DOHH2 (cell line): Measurements from ENCODE around the gene IGFALS.

Source experiments
- H3F3A ChIP-seq: fragments of 200-600 bp; sonication (generic), shearing (Covaris generic); 2 replicates; pipeline ENCODE4 v1.6.0; 2016; ENCODE audit warnings: antibody characterized with exemption, mild to moderate bottlenecking; ENCODE audit not compliant: control insufficient read depth, insufficient read depth
- H3K27ac ChIP-seq: fragments of 200-600 bp; sonication (generic); 2 replicates; pipeline ENCODE4 v1.5.1; 2014; ENCODE audit warnings: low read depth, mild to moderate bottlenecking, low read length, moderate library complexity
- H3K27me3 ChIP-seq: fragments of 200-600 bp; sonication (generic); 2 replicates; pipeline ENCODE4 v1.6.1; 2014; ENCODE audit warnings: mild to moderate bottlenecking, low read length, mixed read lengths; ENCODE audit not compliant: control insufficient read depth
- H3K36me3 ChIP-seq: fragments of 200-600 bp; sonication (generic); 2 replicates; pipeline ENCODE4 v1.6.1; 2014; ENCODE audit warnings: mild to moderate bottlenecking, low read length, moderate library complexity, mixed read lengths; ENCODE audit not compliant: control insufficient read depth
- H3K4me1 ChIP-seq: fragments of 200-600 bp; sonication (generic); 2 replicates; pipeline ENCODE4 v1.6.1; 2014; ENCODE audit warnings: mild to moderate bottlenecking, low read length, mixed read lengths; ENCODE audit not compliant: control insufficient read depth
- H3K4me2 ChIP-seq: fragments of 200-600 bp; sonication (generic); 2 replicates; pipeline ENCODE4 v1.6.0; 2014; ENCODE audit warnings: mild to moderate bottlenecking, low read length, moderate library complexity
- H3K4me3 ChIP-seq: fragments of 200-600 bp; sonication (generic); 2 replicates; pipeline ENCODE4 v1.5.1; 2014; ENCODE audit warnings: mild to moderate bottlenecking, low read length, mixed read lengths
- H3K79me2 ChIP-seq: fragments of 200-600 bp; sonication (generic); 2 replicates; pipeline ENCODE4 v1.6.1; 2014; ENCODE audit warnings: mild to moderate bottlenecking, low read length, mixed read lengths; ENCODE audit not compliant: control insufficient read depth
- H3K9me2 ChIP-seq: fragments of 200-600 bp; sonication (generic); replicated peaks from 2 replicates; pipeline ENCODE4 v1.6.1; 2014; ENCODE audit warnings: mild to moderate bottlenecking, low read length, mixed read lengths; ENCODE audit not compliant: control insufficient read depth
- H3K9me3 ChIP-seq: fragments of 200-600 bp; sonication (generic); 2 replicates; pipeline ENCODE4 v1.6.1; 2014; ENCODE audit warnings: antibody characterized with exemption, low read length, mixed read lengths; ENCODE audit not compliant: control insufficient read depth, insufficient read depth
- H4K20me1 ChIP-seq: fragments of 200-600 bp; sonication (generic); 2 replicates; pipeline ENCODE4 v1.6.0; 2014; ENCODE audit warnings: low read depth, mild to moderate bottlenecking, antibody characterized with exemption, low read length, moderate library complexity; ENCODE audit not compliant: control insufficient read depth, insufficient read depth
- EZH2phosphoT487 ChIP-seq: fragments of 200-600 bp; sonication (generic); IDR thresholded peaks from 2 replicates; pipeline ENCODE4 v1.6.1; 2017; ENCODE audit warnings: borderline replicate concordance, mild to moderate bottlenecking, antibody characterized with exemption, low read length, moderate library complexity, mixed read lengths
- TF ChIP-seq, protein P1 (sequence below): fragments of 200-600 bp; sonication (generic); IDR thresholded peaks from one replicate; pipeline ENCODE4 v1.5.1; 2014; ENCODE audit warnings: antibody characterized with exemption, mild to moderate bottlenecking, low read depth, low read length; ENCODE audit not compliant: poor library complexity, severe bottlenecking

IGFALS gene

DNA sequence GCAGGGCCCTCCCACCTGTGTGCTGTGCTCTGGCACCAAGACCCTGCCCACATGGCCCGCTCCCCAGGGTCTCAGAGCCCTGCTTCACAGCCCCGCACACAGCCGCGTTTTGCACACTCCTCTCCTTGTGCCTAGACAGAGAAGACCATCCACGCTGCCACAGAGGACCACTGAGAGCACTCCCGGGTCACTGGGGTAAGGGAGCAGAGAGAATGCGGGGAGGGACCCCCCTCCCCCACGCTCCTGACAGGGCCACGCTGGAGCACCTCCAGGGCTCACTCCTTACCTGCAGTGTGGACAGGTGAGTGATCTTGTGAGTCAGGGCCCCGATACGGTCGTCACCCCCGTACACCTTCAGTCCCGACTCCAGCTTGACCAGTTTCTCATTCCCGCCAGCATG, 26.1 kb upstream of the IGFALS start:
- H3K4me2 ChIP-seq, result no peak overlapping the region
- H3K9me3 ChIP-seq, result no peaks in the 10 kb centered on the region
- no peak overlapping the region for H3K4me3 ChIP-seq
- H3K27ac ChIP-seq, result no peak overlapping the region
- no peaks in the 10 kb centered on the region for H3K4me1 ChIP-seq
- H3K79me2 ChIP-seq, result no peaks in the 10 kb centered on the region
- H4K20me1 ChIP-seq, result no peaks in the 10 kb centered on the region
- no peaks in the 10 kb centered on the region for H3K9me2 ChIP-seq
- H3F3A ChIP-seq, result 0 out of 2 replicates have a peak, but pooled peaks cover 5% of the 10 kb centered on the region
- H3K27me3 ChIP-seq, result no peaks in the 10 kb centered on the region
- H3K36me3 ChIP-seq, result no peaks in the 10 kb centered on the region
- TF ChIP-seq, protein P1, sequence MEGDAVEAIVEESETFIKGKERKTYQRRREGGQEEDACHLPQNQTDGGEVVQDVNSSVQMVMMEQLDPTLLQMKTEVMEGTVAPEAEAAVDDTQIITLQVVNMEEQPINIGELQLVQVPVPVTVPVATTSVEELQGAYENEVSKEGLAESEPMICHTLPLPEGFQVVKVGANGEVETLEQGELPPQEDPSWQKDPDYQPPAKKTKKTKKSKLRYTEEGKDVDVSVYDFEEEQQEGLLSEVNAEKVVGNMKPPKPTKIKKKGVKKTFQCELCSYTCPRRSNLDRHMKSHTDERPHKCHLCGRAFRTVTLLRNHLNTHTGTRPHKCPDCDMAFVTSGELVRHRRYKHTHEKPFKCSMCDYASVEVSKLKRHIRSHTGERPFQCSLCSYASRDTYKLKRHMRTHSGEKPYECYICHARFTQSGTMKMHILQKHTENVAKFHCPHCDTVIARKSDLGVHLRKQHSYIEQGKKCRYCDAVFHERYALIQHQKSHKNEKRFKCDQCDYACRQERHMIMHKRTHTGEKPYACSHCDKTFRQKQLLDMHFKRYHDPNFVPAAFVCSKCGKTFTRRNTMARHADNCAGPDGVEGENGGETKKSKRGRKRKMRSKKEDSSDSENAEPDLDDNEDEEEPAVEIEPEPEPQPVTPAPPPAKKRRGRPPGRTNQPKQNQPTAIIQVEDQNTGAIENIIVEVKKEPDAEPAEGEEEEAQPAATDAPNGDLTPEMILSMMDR, result no peak
- TF ChIP-seq EZH2phosphoT487, result no peak

DNA sequence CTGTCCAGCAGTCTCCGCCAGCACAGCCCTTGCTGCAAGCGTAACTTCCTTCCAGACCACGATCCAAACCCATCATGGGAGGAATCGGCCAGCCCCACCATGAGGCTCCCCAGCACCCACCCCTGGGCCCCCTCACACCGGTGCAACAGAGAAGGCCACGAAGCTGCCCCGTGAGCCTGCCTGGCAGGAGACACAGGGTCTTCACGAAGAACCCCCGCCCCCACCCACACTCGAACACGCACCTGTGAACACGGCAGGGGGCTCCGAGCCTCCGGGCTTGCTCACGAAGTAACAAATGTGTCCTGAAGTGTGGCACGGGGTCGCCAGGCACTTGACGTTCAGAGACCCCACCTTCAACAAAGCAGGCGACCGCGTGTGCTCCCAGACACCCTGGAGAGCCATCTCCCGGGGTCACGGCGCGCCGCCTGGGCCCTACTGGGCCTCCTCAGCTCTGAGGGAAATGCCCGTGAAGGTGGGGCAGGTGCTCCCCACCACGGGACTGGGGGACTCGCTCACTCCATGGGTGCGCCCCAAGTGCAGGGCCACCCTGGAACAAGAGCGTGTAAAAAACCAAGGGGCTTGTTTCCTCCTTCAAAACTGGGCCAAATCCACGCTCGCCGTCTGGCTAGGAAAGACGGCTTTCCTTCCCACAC, 25.5 kb upstream of the IGFALS start:
- Histone ChIP-seq H4K20me1 (no peaks in the 10 kb centered on the region), H3K9me2 (no peaks in the 10 kb centered on the region), H3K27me3 (no peaks in the 10 kb centered on the region), H3K27ac (no peak overlapping the region), H3K9me3 (no peaks in the 10 kb centered on the region), H3F3A (0 out of 2 replicates have a peak, but pooled peaks cover under 1% of the 10 kb centered on the region), H3K4me3 (no peak overlapping the region), H3K79me2 (no peaks in the 10 kb centered on the region), H3K4me1 (no peaks in the 10 kb centered on the region), H3K36me3 (no peaks in the 10 kb centered on the region), H3K4me2 (no peak overlapping the region)
- TF ChIP-seq, protein P1, result no peak
- no peak for TF ChIP-seq EZH2phosphoT487

- H3K27me3 ChIP-seq, result no peaks in the 10 kb centered on the region
- no peaks in the 10 kb centered on the region for H3K36me3 ChIP-seq
- H3K4me3 ChIP-seq, result no peak overlapping the region
- no peaks in the 10 kb centered on the region for H3K4me1 ChIP-seq
- H3K9me2 ChIP-seq, result no peaks in the 10 kb centered on the region
- H3K4me2 ChIP-seq, result no peak overlapping the region
- H3K79me2 ChIP-seq, result no peaks in the 10 kb centered on the region
- H3K9me3 ChIP-seq, result no peaks in the 10 kb centered on the region
- TF ChIP-seq EZH2phosphoT487, result no peak
- TF ChIP-seq, protein P1, result no peak
- no peaks in the 10 kb centered on the region for H4K20me1 ChIP-seq
- H3K27ac ChIP-seq, result no peak overlapping the region
- H3F3A ChIP-seq, result no peaks in the 10 kb centered on the region
Observed at GRCh38 chr16:1818204-1818872, 24.8 kb upstream of the IGFALS start.
